GM18861 (cell line): Measurements from ENCODE around the gene RNASE7.

Experiments used
- ATAC-seq: cut with Tn5 transposase; IDR thresholded peaks from one replicate; pipeline ENCODE4 v1.9.1; 2021; ENCODE audit not compliant: unreplicated experiment

The RNASE7 gene

GRCh38 chr14:21066882-21067502, 24.8 kb downstream of the RNASE7 start:
- ATAC-seq: no peak

GRCh38 chr14:21068521-21069387, 26.6 kb downstream of the RNASE7 start:
- peak; percentile 33 for ATAC-seq

GRCh38 chr14:21069388-21070082, 27.4 kb downstream of the RNASE7 start:
- no peak for ATAC-seq

GRCh38 chr14:21070083-21070609, 28.0 kb downstream of the RNASE7 start, which contains the start of gene ARHGEF40:
TSS of gene ARHGEF40 (plus strand) at chr14:21070304. CDS start at chr14:21070397, 93 bp downstream.
- ATAC-seq: no peak

- peak; percentile 2 for ATAC-seq
Observed at GRCh38 chr14:21070610-21071224, 28.6 kb downstream of the RNASE7 start.

- ATAC-seq: peak; percentile 48
Observed at GRCh38 chr14:21071225-21072030, 29.3 kb downstream of the RNASE7 start.

- no peak for ATAC-seq
Observed at GRCh38 chr14:21072031-21072473, 29.9 kb downstream of the RNASE7 start.

- ATAC-seq: no peak
Observed at GRCh38 chr14:21072781-21073339, 30.7 kb downstream of the RNASE7 start.

- ATAC-seq: no peak
Observed at GRCh38 chr14:21073921-21074320, 31.8 kb downstream of the RNASE7 start.

- no peak for ATAC-seq
Observed at GRCh38 chr14:21074398-21075272, 32.5 kb downstream of the RNASE7 start.

GRCh38 chr14:21075719-21076437, 33.7 kb downstream of the RNASE7 start:
- ATAC-seq: no peak

GRCh38 chr14:21077672-21078071, 35.5 kb downstream of the RNASE7 start:
- no peak for ATAC-seq

- ATAC-seq: no peak
Observed at GRCh38 chr14:21078287-21078686, 36.1 kb downstream of the RNASE7 start.

- no peak for ATAC-seq
Observed at GRCh38 chr14:21078726-21079125, 36.6 kb downstream of the RNASE7 start.

GRCh38 chr14:21081521-21082142, 39.5 kb downstream of the RNASE7 start:
- no peak for ATAC-seq

GRCh38 chr14:21083565-21084325, 41.6 kb downstream of the RNASE7 start:
- no peak for ATAC-seq

- ATAC-seq: no peak
Observed at GRCh38 chr14:21084396-21084795, 42.2 kb downstream of the RNASE7 start.
